GM23338 (cell line): ENCODE results near the gene SERTAD1.

Source experiments
- CREB1 ChIP-seq: fragments of 250-450 bp; sonication (Bioruptor Pico); IDR thresholded peaks from 2 replicates; pipeline ENCODE4 v1.5.0; 2020; ENCODE audit warnings: low read depth, mild to moderate bottlenecking, moderate library complexity
- EZH2 ChIP-seq: fragments of 200-600 bp; sonication (generic); IDR thresholded peaks from one replicate; pipeline ENCODE4 v1.8.0; 2017; ENCODE audit warnings: antibody characterized with exemption, mild to moderate bottlenecking, low read depth; ENCODE audit not compliant: unreplicated experiment
- POLR2AphosphoS5 ChIP-seq: IDR thresholded peaks from 2 replicates; pipeline ENCODE4 v1.6.1; 2016; ENCODE audit warnings: antibody characterized with exemption, low read depth
- ZNF114 ChIP-seq: fragments of 250-450 bp; sonication (Bioruptor Pico); IDR thresholded peaks from 2 replicates; pipeline ENCODE4 v1.5.0; 2020; ENCODE audit warnings: mild to moderate bottlenecking, moderate library complexity
- TF ChIP-seq, protein P1 (sequence below), 2 experiments: fragments of 200-600 bp in 1 of 2; sonication (generic) in 1 of 2; conservative IDR thresholded peaks; 2 replicates each; pipeline versions ENCODE4 v1.5.1 to v1.6.1; 2016 to 2017; ENCODE audit warnings: antibody characterized with exemption in 2 of 2, low read depth in 2 of 2, mild to moderate bottlenecking in 2 of 2, moderate library complexity in 1 of 2
- TF ChIP-seq, protein P2 (sequence below): IDR thresholded peaks from 2 replicates; pipeline ENCODE4 v1.6.1; 2016; ENCODE audit warnings: antibody characterized with exemption

DNA sequence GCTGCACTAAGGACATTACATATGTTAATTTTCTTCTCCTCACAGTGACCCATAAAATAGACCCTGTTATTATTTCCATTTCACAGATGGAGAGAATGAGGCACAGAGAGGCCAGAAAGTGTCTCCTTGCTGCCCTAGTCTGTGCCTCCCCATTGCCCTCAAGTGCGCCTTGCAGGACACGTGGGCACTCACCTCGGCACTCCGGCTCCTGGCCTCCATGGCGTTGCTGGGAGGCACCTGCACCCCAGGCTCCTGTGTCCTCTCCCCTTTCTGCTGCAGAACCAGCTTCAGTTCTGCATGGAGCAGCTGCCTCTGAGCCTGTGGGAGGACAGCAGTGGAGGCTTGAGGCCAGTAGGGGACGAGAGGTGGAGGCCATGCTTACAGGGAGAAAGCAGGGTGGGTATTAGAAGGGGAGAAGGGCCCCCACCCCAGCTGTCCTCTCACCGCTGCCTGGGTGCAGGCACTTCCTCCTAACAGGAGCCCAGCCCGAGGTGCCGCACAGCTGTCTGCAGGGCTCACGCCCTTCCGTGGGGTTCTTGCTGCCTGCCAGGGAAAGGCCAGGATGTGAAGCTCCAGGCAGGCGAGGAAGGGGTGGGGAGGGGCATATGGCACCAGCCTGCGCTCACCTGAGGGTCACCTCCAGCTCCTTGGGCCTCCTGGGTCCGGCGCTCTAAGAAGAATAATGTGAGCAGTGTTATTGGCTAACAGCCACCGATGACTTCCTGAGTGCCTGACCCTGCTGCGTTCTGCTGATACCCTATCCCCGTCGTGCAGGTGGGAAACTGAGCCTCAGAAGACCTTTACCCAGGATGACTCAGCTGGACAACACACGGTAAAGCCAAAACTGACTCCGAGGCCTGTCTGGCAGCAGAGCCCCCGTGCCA is 17.8 kb downstream of the SERTAD1 start:
- TF ChIP-seq, protein P1, sequence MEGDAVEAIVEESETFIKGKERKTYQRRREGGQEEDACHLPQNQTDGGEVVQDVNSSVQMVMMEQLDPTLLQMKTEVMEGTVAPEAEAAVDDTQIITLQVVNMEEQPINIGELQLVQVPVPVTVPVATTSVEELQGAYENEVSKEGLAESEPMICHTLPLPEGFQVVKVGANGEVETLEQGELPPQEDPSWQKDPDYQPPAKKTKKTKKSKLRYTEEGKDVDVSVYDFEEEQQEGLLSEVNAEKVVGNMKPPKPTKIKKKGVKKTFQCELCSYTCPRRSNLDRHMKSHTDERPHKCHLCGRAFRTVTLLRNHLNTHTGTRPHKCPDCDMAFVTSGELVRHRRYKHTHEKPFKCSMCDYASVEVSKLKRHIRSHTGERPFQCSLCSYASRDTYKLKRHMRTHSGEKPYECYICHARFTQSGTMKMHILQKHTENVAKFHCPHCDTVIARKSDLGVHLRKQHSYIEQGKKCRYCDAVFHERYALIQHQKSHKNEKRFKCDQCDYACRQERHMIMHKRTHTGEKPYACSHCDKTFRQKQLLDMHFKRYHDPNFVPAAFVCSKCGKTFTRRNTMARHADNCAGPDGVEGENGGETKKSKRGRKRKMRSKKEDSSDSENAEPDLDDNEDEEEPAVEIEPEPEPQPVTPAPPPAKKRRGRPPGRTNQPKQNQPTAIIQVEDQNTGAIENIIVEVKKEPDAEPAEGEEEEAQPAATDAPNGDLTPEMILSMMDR (conservative IDR thresholded peaks at IDR 0.05; ENCODE audit: low read depth in 2 of 2): no peak
- TF ChIP-seq EZH2 (no peak), ZNF114 (no peak), POLR2AphosphoS5 (no peak), CREB1 (CRISPR knock-in tag) (no peak)
- TF ChIP-seq, protein P2, sequence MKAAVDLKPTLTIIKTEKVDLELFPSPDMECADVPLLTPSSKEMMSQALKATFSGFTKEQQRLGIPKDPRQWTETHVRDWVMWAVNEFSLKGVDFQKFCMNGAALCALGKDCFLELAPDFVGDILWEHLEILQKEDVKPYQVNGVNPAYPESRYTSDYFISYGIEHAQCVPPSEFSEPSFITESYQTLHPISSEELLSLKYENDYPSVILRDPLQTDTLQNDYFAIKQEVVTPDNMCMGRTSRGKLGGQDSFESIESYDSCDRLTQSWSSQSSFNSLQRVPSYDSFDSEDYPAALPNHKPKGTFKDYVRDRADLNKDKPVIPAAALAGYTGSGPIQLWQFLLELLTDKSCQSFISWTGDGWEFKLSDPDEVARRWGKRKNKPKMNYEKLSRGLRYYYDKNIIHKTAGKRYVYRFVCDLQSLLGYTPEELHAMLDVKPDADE: no peak
